ENCODE data around the gene ALKBH5.

ALKBH5 gene

DNA sequence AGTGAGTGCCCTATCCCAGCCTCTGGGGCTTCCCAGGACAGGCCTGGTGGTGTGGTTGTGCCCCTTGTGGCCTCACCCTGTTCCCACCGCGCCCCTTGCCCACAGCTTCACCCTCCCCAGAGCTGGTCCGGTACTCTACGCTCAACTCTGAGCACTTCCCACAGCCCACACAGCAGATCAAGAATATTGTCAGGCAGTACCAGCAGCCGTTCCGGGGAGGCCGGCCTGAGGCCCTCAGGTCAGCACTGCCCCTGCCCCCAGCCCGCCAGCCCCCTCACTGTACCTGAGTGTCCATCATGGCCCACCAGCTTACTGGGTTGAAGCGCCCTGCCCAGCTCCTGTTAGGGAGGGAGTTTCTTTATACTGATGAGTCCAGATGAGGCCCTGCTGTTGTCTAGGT is 32.3 kb upstream of the ALKBH5 start:
- no peaks in the 10 kb centered on the region for H3K27me3 ChIP-seq (ENCODE audit: control insufficient read depth in 1 of 2, insufficient read depth in 1 of 2, low read length in 2 of 2)
- H2BK15ac ChIP-seq (ENCODE audit: low read depth, poor library complexity, severe bottlenecking): no peak overlapping the region
- H4K8ac ChIP-seq (ENCODE audit: low read length): no peak overlapping the region
- no peak overlapping the region for H2BK12ac ChIP-seq (ENCODE audit: low read length in 2 of 2)
- no peak overlapping the region for H3K18ac ChIP-seq (ENCODE audit: low read depth in 1 of 2, low read length in 2 of 2)
- H3K9ac ChIP-seq (ENCODE audit: low read length): no peak overlapping the region
- peak overlapping the region; percentile 21 for H4K91ac ChIP-seq (ENCODE audit: low read length)
- H3K4me1 ChIP-seq (ENCODE audit: control insufficient read depth, insufficient read depth, low read depth, low read length): peaks cover 11% of the 10 kb centered on the region
- no peak overlapping the region for H3K4me3 ChIP-seq (ENCODE audit: insufficient read depth in 1 of 2, low read depth in 1 of 2, low read length in 2 of 2)
- no peak overlapping the region for H2AFZ ChIP-seq (ENCODE audit: low read depth, low read length)
- 98% methylated on average over 4 of the region's 9 CpGs for WGBS
- no peak overlapping the region for H3K4ac ChIP-seq (ENCODE audit: low read depth in 1 of 2, low read length in 2 of 2)
- H3K9me3 ChIP-seq (ENCODE audit: control insufficient read depth, low read length): no peaks in the 10 kb centered on the region
- no peak overlapping the region for H2BK5ac ChIP-seq (ENCODE audit: low read depth, low read length, poor library complexity, severe bottlenecking)
- peaks cover 0 to 4% of the 10 kb centered on the region in 2 experiments for H3K36me3 ChIP-seq (ENCODE audit: control insufficient read depth in 1 of 2, insufficient read depth in 2 of 2, low read depth in 1 of 2, low read length in 2 of 2)
- H3K4me2 ChIP-seq (ENCODE audit: low read length, poor library complexity, severe bottlenecking): no peak overlapping the region
- H2AK5ac ChIP-seq (ENCODE audit: low read length, severe bottlenecking): no peak overlapping the region
- H3K23ac ChIP-seq (ENCODE audit: low read length in 2 of 2): no peak overlapping the region
- no peak for DNase-seq
- H3K27ac ChIP-seq (ENCODE audit: low read length, poor library complexity, severe bottlenecking): no peak overlapping the region
- H2BK120ac ChIP-seq (ENCODE audit: low read depth, low read length): no peak overlapping the region
- peaks cover 3% of the 10 kb centered on the region for H3K79me1 ChIP-seq (replicated peaks; ENCODE audit: low read length, poor library complexity, severe bottlenecking)
- H3K14ac ChIP-seq (ENCODE audit: low read length in 2 of 2): no peak overlapping the region

DNA sequence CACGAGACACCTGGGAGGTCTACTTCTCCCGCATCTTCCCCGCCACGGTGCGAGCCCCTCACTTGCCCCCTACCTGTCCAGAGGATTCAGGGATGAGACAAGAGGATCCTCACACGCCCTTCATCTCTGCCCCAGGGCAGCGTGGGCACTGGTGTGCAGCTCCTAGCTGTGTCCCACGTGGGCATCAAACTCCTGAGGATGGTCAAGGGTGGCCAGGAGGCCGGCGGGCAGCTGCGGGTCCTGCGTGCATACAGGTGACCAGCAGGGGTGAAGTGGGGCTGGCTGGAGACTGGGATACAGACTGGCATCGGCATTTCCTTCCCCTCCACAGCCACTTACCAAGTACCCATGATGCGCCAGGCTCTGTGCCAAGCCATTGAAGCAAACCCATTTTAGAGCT is 28.4 kb upstream of the ALKBH5 start:
- DNase-seq: no peak
- H3K4ac ChIP-seq (ENCODE audit: low read depth in 1 of 2, low read length in 2 of 2): no peak overlapping the region
- H3K27me3 ChIP-seq (ENCODE audit: control insufficient read depth in 1 of 2, insufficient read depth in 1 of 2, low read length in 2 of 2): no peaks in the 10 kb centered on the region
- H3K23ac ChIP-seq (ENCODE audit: low read length in 2 of 2): no peak overlapping the region
- H3K4me3 ChIP-seq (ENCODE audit: insufficient read depth in 1 of 2, low read depth in 1 of 2, low read length in 2 of 2): no peak overlapping the region
- no peak overlapping the region for H3K18ac ChIP-seq (ENCODE audit: low read depth in 1 of 2, low read length in 2 of 2)
- no peak overlapping the region for H2BK12ac ChIP-seq (ENCODE audit: low read length in 2 of 2)
- peaks cover 21% of the 10 kb centered on the region for H3K4me1 ChIP-seq (ENCODE audit: control insufficient read depth, insufficient read depth, low read depth, low read length)
- peaks cover 0 to 4% of the 10 kb centered on the region in 2 experiments for H3K36me3 ChIP-seq (ENCODE audit: control insufficient read depth in 1 of 2, insufficient read depth in 2 of 2, low read depth in 1 of 2, low read length in 2 of 2)
- H3K9me3 ChIP-seq (ENCODE audit: control insufficient read depth, low read length): no peaks in the 10 kb centered on the region
- no peak overlapping the region for H2AK5ac ChIP-seq (ENCODE audit: low read length, severe bottlenecking)
- peaks cover 3% of the 10 kb centered on the region for H3K79me1 ChIP-seq (replicated peaks; ENCODE audit: low read length, poor library complexity, severe bottlenecking)
- H3K9ac ChIP-seq (ENCODE audit: low read length): no peak overlapping the region
- H2AFZ ChIP-seq (ENCODE audit: low read depth, low read length): no peak overlapping the region
- H2BK5ac ChIP-seq (ENCODE audit: low read depth, low read length, poor library complexity, severe bottlenecking): no peak overlapping the region
- WGBS: 93% methylated on average over 13 of the region's 14 CpGs
- no peak overlapping the region for H3K4me2 ChIP-seq (ENCODE audit: low read length, poor library complexity, severe bottlenecking)
- H4K91ac ChIP-seq (ENCODE audit: low read length): no peak overlapping the region
- H3K27ac ChIP-seq (ENCODE audit: low read length, poor library complexity, severe bottlenecking): no peak overlapping the region
- no peak overlapping the region for H2BK15ac ChIP-seq (ENCODE audit: low read depth, poor library complexity, severe bottlenecking)
- H3K14ac ChIP-seq (ENCODE audit: low read length in 2 of 2): no peak overlapping the region
- no peak overlapping the region for H2BK120ac ChIP-seq (ENCODE audit: low read depth, low read length)
- no peak overlapping the region for H4K8ac ChIP-seq (ENCODE audit: low read length)

DNA sequence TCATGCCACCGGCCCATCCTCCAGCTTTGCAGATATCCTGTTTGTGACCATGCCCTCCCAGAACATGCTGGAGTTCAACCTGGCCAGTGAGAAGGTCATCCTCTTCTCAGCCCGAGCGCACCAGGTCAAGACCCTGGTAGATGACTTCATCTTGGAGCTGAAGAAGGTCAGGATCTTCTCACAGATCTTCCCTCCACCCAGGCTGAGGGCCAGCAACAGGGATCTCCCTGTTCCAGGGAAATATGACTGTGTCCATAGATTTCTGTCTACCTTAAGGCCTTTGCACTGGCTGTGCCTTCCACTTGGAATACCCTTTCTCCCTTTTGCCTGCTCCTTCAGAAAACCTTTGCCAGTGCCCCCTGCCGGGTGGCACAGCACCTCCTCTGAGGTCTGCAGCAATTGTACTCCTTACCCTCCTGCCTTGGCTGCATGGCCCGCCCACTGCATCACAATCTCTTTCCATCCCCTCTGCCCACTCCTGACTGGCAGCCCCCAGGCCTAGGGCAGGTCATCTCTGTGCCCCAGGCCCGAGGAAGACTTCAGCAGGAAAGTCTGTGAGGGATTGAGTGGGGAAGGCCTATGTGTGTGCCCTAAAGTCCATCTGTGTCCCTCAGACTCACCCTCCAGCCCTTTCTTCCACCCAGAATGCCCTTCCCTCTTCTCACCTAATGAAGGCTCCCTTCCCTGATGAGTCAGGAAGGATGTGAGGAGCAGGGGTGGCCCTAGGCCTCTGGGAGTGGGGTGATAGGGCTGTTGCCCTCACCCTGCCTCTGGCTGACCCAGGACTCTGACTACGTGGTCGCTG is 27.3 kb upstream of the ALKBH5 start:
- Histone ChIP-seq H4K91ac (ENCODE audit: low read length) (no peak overlapping the region), H3K4me2 (ENCODE audit: low read length, poor library complexity, severe bottlenecking) (no peak overlapping the region), H3K4ac (ENCODE audit: low read depth in 1 of 2, low read length in 2 of 2) (no peak overlapping the region), H3K27ac (ENCODE audit: low read length, poor library complexity, severe bottlenecking) (no peak overlapping the region), H3K9ac (ENCODE audit: low read length) (no peak overlapping the region), H4K8ac (ENCODE audit: low read length) (no peak overlapping the region), H3K4me3 (ENCODE audit: insufficient read depth in 1 of 2, low read depth in 1 of 2, low read length in 2 of 2) (no peak overlapping the region), H2BK120ac (ENCODE audit: low read depth, low read length) (no peak overlapping the region), H3K27me3 (ENCODE audit: control insufficient read depth in 1 of 2, insufficient read depth in 1 of 2, low read length in 2 of 2) (no peaks in the 10 kb centered on the region), H3K79me1 (replicated peaks; ENCODE audit: low read length, poor library complexity, severe bottlenecking) (peaks cover 3% of the 10 kb centered on the region), H2BK5ac (ENCODE audit: low read depth, low read length, poor library complexity, severe bottlenecking) (no peak overlapping the region), H3K4me1 (ENCODE audit: control insufficient read depth, insufficient read depth, low read depth, low read length) (peaks cover 20% of the 10 kb centered on the region), H3K14ac (ENCODE audit: low read length in 2 of 2) (no peak overlapping the region), H3K9me3 (ENCODE audit: control insufficient read depth, low read length) (no peaks in the 10 kb centered on the region), H2AK5ac (ENCODE audit: low read length, severe bottlenecking) (no peak overlapping the region), H2BK12ac (ENCODE audit: low read length in 2 of 2) (no peak overlapping the region), H3K36me3 (ENCODE audit: control insufficient read depth in 1 of 2, insufficient read depth in 2 of 2, low read depth in 1 of 2, low read length in 2 of 2) (no peaks in the 10 kb centered on the region), H3K18ac (ENCODE audit: low read depth in 1 of 2, low read length in 2 of 2) (no peak overlapping the region), H2AFZ (ENCODE audit: low read depth, low read length) (no peak overlapping the region), H3K23ac (ENCODE audit: low read length in 2 of 2) (peak overlapping the region in 1 of 2 experiments; percentile 28), H2BK15ac (ENCODE audit: low read depth, poor library complexity, severe bottlenecking) (no peak overlapping the region)
- 80% methylated on average over 6 of the region's 8 CpGs for WGBS
- no peak for DNase-seq

DNA sequence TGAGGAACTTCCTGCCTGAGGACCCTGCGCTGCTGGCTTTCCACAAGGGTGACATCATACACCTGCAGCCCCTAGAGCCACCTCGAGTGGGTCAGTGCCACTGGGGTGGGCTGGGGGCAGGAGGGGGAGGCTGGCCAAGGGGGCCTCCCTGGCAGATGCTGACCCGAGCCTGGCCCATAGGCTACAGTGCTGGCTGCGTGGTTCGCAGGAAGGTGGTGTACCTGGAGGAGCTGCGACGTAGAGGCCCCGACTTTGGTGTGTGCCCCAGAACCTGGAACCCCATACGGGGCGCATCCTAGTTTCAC is 26.7 kb upstream of the ALKBH5 start:
- Histone ChIP-seq H3K4me3 (ENCODE audit: insufficient read depth in 1 of 2, low read depth in 1 of 2, low read length in 2 of 2) (no peak overlapping the region), H2AFZ (ENCODE audit: low read depth, low read length) (no peak overlapping the region)
- 93% methylated on average over 10 of the region's 10 CpGs for WGBS

More for the DNA sequence above, 26.7 kb upstream of the ALKBH5 start:
- peaks cover 2% of the 10 kb centered on the region for H3K79me1 ChIP-seq (replicated peaks; ENCODE audit: low read length, poor library complexity, severe bottlenecking)
- H2BK120ac ChIP-seq (ENCODE audit: low read depth, low read length): no peak overlapping the region
- no peak overlapping the region for H3K27ac ChIP-seq (ENCODE audit: low read length, poor library complexity, severe bottlenecking)
- no peak overlapping the region for H4K8ac ChIP-seq (ENCODE audit: low read length)
- H3K4me1 ChIP-seq (ENCODE audit: control insufficient read depth, insufficient read depth, low read depth, low read length): peaks cover 20% of the 10 kb centered on the region
- no peak overlapping the region for H3K9ac ChIP-seq (ENCODE audit: low read length)
- no peak overlapping the region for H2BK12ac ChIP-seq (ENCODE audit: low read length in 2 of 2)
- no peaks in the 10 kb centered on the region for H3K9me3 ChIP-seq (ENCODE audit: control insufficient read depth, low read length)
- H3K23ac ChIP-seq (ENCODE audit: low read length in 2 of 2): no peak overlapping the region
- no peak overlapping the region for H2BK15ac ChIP-seq (ENCODE audit: low read depth, poor library complexity, severe bottlenecking)
- no peak overlapping the region for H3K4ac ChIP-seq (ENCODE audit: low read depth in 1 of 2, low read length in 2 of 2)
- H3K18ac ChIP-seq (ENCODE audit: low read depth in 1 of 2, low read length in 2 of 2): no peak overlapping the region
- no peak overlapping the region for H3K14ac ChIP-seq (ENCODE audit: low read length in 2 of 2)
- no peak overlapping the region for H4K91ac ChIP-seq (ENCODE audit: low read length)
- no peak overlapping the region for H2BK5ac ChIP-seq (ENCODE audit: low read depth, low read length, poor library complexity, severe bottlenecking)
- H3K4me2 ChIP-seq (ENCODE audit: low read length, poor library complexity, severe bottlenecking): no peak overlapping the region
- DNase-seq: no peak
- H3K36me3 ChIP-seq (ENCODE audit: control insufficient read depth in 1 of 2, insufficient read depth in 2 of 2, low read depth in 1 of 2, low read length in 2 of 2): no peaks in the 10 kb centered on the region
- H3K27me3 ChIP-seq (ENCODE audit: control insufficient read depth in 1 of 2, insufficient read depth in 1 of 2, low read length in 2 of 2): no peaks in the 10 kb centered on the region
- H2AK5ac ChIP-seq (ENCODE audit: low read length, severe bottlenecking): no peak overlapping the region
